HEK293 (cell line): Measurements from ENCODE around the gene SPTLC1.

Experiments used
- CTCF ChIA-PET: fragments of 350-600 bp; formaldehyde crosslinking; extraction: SDS; loops from one replicate; lab custom pipeline; 2021; ENCODE audit warnings: antibody characterized with exemption; lab: Yijun Ruan, JAX
- POLR2A ChIA-PET: fragments of 300-600 bp; formaldehyde crosslinking; extraction: SDS; loops from one replicate; lab custom pipeline; 2020; ENCODE audit warnings: antibody characterized with exemption, inconsistent platforms; lab: Yijun Ruan, JAX
- H3K27ac ChIP-seq: fragments of 200-500 bp; sonication (Bioruptor generic); 2 replicates; pipeline ENCODE4 v1.5.1; 2014; ENCODE audit warnings: low read depth, low read length, control low read depth, inconsistent platforms; ENCODE audit errors: extremely low read depth
- H3K36me3 ChIP-seq, 2 experiments: fragments of 200-500 bp in 1 of 2; sonication (Bioruptor generic) in 1 of 2; 1 replicate in 1 of 2; 2 replicates in 1 of 2; pipeline ENCODE4 v1.5.1; 2014 to 2017; ENCODE audit warnings: inconsistent platforms in 2 of 2, low read length in 2 of 2; ENCODE audit not compliant: control insufficient read depth in 2 of 2, insufficient read depth in 1 of 2
- H3K4me1 ChIP-seq: fragments of 200-500 bp; sonication (Bioruptor generic); 2 replicates; pipeline ENCODE4 v1.5.1; 2014; ENCODE audit warnings: mild to moderate bottlenecking, low read length, inconsistent platforms; ENCODE audit not compliant: control insufficient read depth, insufficient read depth
- H3K4me3 ChIP-seq: 2 replicates; pipeline ENCODE4 v1.5.1; 2011; ENCODE audit warnings: low read depth, mild to moderate bottlenecking, control low read depth, low read length, moderate library complexity
- H3K9me3 ChIP-seq: fragments of 200-500 bp; sonication (Bioruptor generic); 2 replicates; pipeline ENCODE4 v1.5.1; 2014; ENCODE audit warnings: low read depth, low read length, inconsistent platforms; ENCODE audit not compliant: control insufficient read depth, insufficient read depth
- GFI1B ChIP-seq: fragments of 450-650 bp; formaldehyde crosslinking; IDR thresholded peaks from 2 replicates; pipeline ENCODE4 v1.5.1; 2016; ENCODE audit warnings: missing biosample characterization, missing genetic modification characterization
- HIC1 ChIP-seq: fragments of 450-650 bp; formaldehyde crosslinking; IDR thresholded peaks from 2 replicates; pipeline ENCODE4 v1.5.1; 2016; ENCODE audit warnings: missing biosample characterization, missing genetic modification characterization
- IKZF3 ChIP-seq: fragments of 450-650 bp; IDR thresholded peaks from 2 replicates; pipeline ENCODE4 v1.5.0; 2018; ENCODE audit warnings: missing biosample characterization, mild to moderate bottlenecking, missing genetic modification characterization, moderate library complexity
- INSM2 ChIP-seq: fragments of 450-650 bp; formaldehyde crosslinking; IDR thresholded peaks from 2 replicates; pipeline ENCODE4 v1.5.1; 2016; ENCODE audit warnings: missing biosample characterization, missing genetic modification characterization
- KLF1 ChIP-seq: fragments of 450-650 bp; formaldehyde crosslinking; IDR thresholded peaks from 2 replicates; pipeline ENCODE4 v1.5.1; 2016; ENCODE audit warnings: missing biosample characterization, missing genetic modification characterization
- KLF9 ChIP-seq: fragments of 450-650 bp; formaldehyde crosslinking; IDR thresholded peaks from 2 replicates; pipeline ENCODE4 v1.5.1; 2016; ENCODE audit warnings: missing biosample characterization, missing genetic modification characterization, low read depth
- SETDB1 ChIP-seq: IDR thresholded peaks from one replicate; pipeline ENCODE4 v1.6.1; 2017; ENCODE audit warnings: mild to moderate bottlenecking, low read length, moderate library complexity, mixed read lengths; ENCODE audit not compliant: insufficient read length
- SP3 ChIP-seq: fragments of 450-650 bp; formaldehyde crosslinking; IDR thresholded peaks from 2 replicates; pipeline ENCODE4 v1.5.1; 2016; ENCODE audit warnings: missing biosample characterization, missing genetic modification characterization
- TCF7L2 ChIP-seq: IDR thresholded peaks from 2 replicates; pipeline ENCODE4 v1.6.1; 2011; ENCODE audit warnings: low read depth, mild to moderate bottlenecking, inconsistent platforms, low read length, moderate library complexity, borderline replicate concordance
- ZBTB17 ChIP-seq: fragments of 450-650 bp; formaldehyde crosslinking; IDR thresholded peaks from 2 replicates; pipeline ENCODE4 v1.5.1; 2016; ENCODE audit warnings: missing biosample characterization, missing genetic modification characterization
- ZBTB20 ChIP-seq: fragments of 450-650 bp; formaldehyde crosslinking; IDR thresholded peaks from 2 replicates; pipeline ENCODE4 v1.5.1; 2016; ENCODE audit warnings: missing biosample characterization, missing genetic modification characterization
- ZBTB26 ChIP-seq: fragments of 450-650 bp; formaldehyde crosslinking; optimal IDR thresholded peaks from 2 replicates; pipeline ENCODE3; 2016; ENCODE audit warnings: missing biosample characterization, mild to moderate bottlenecking, missing genetic modification characterization
- ZFHX2 ChIP-seq: fragments of 450-650 bp; formaldehyde crosslinking; conservative IDR thresholded peaks from 2 replicates; pipeline ENCODE4 v1.5.1; 2016; ENCODE audit warnings: missing biosample characterization, missing genetic modification characterization
- ZFP3 ChIP-seq: fragments of 450-650 bp; formaldehyde crosslinking; IDR thresholded peaks from 2 replicates; pipeline ENCODE4 v1.5.1; 2016; ENCODE audit warnings: low read depth, missing biosample characterization, missing genetic modification characterization
- ZNF132 ChIP-seq: fragments of 450-650 bp; formaldehyde crosslinking; IDR thresholded peaks from 2 replicates; pipeline ENCODE4 v1.5.1; 2017; ENCODE audit warnings: missing biosample characterization, missing genetic modification characterization, borderline replicate concordance
- ZNF140 ChIP-seq: fragments of 450-650 bp; formaldehyde crosslinking; IDR thresholded peaks from 2 replicates; pipeline ENCODE4 v1.5.1; 2016; ENCODE audit warnings: missing biosample characterization, missing genetic modification characterization
- ZNF157 ChIP-seq: fragments of 450-650 bp; formaldehyde crosslinking; IDR thresholded peaks from 2 replicates; pipeline ENCODE4 v1.5.1; 2016; ENCODE audit warnings: missing biosample characterization, missing genetic modification characterization
- ZNF174 ChIP-seq: fragments of 450-650 bp; formaldehyde crosslinking; IDR thresholded peaks from 2 replicates; pipeline ENCODE4 v1.5.0; 2017; ENCODE audit warnings: missing biosample characterization, mild to moderate bottlenecking, missing genetic modification characterization
- ZNF24 ChIP-seq: fragments of 450-650 bp; formaldehyde crosslinking; IDR thresholded peaks from 2 replicates; pipeline ENCODE4 v1.5.1; 2016; ENCODE audit warnings: missing biosample characterization, missing genetic modification characterization
- ZNF266 ChIP-seq: fragments of 450-650 bp; formaldehyde crosslinking; IDR thresholded peaks from 2 replicates; pipeline ENCODE4 v1.5.1; 2016; ENCODE audit warnings: missing biosample characterization, missing genetic modification characterization, low read depth
- ZNF311 ChIP-seq: fragments of 450-650 bp; formaldehyde crosslinking; IDR thresholded peaks from 2 replicates; pipeline ENCODE4 v1.5.1; 2017; ENCODE audit warnings: missing biosample characterization, missing genetic modification characterization, borderline replicate concordance
- ZNF341 ChIP-seq: fragments of 450-650 bp; formaldehyde crosslinking; IDR thresholded peaks from 2 replicates; pipeline ENCODE4; 2016; ENCODE audit warnings: low read depth, missing biosample characterization, missing genetic modification characterization
- ZNF529 ChIP-seq: fragments of 450-650 bp; formaldehyde crosslinking; IDR thresholded peaks from 2 replicates; pipeline ENCODE4 v1.5.1; 2017; ENCODE audit warnings: missing genetic modification characterization, missing biosample characterization; ENCODE audit not compliant: insufficient replicate concordance
- ZNF560 ChIP-seq: fragments of 450-650 bp; formaldehyde crosslinking; IDR thresholded peaks from 2 replicates; pipeline ENCODE4 v1.5.1; 2017; ENCODE audit warnings: missing biosample characterization, missing genetic modification characterization, borderline replicate concordance
- ZNF629 ChIP-seq: fragments of 450-650 bp; formaldehyde crosslinking; IDR thresholded peaks from 2 replicates; pipeline ENCODE4 v1.5.1; 2017; ENCODE audit warnings: missing biosample characterization, missing genetic modification characterization
- ZNF645 ChIP-seq: fragments of 450-650 bp; formaldehyde crosslinking; IDR thresholded peaks from 2 replicates; pipeline ENCODE4; 2016; ENCODE audit warnings: missing biosample characterization, missing genetic modification characterization
- ZNF654 ChIP-seq: fragments of 450-650 bp; formaldehyde crosslinking; IDR thresholded peaks from 2 replicates; pipeline ENCODE4 v1.5.1; 2016; ENCODE audit warnings: low read depth, missing biosample characterization, missing genetic modification characterization
- ZNF776 ChIP-seq: fragments of 450-650 bp; formaldehyde crosslinking; IDR thresholded peaks from 2 replicates; pipeline ENCODE4 v1.5.0; 2017; ENCODE audit warnings: missing biosample characterization, missing genetic modification characterization, borderline replicate concordance
- ZNF785 ChIP-seq: fragments of 450-650 bp; formaldehyde crosslinking; IDR thresholded peaks from 2 replicates; pipeline ENCODE4 v1.5.1; 2016; ENCODE audit warnings: missing biosample characterization, missing genetic modification characterization
- ZNF792 ChIP-seq: fragments of 450-650 bp; formaldehyde crosslinking; IDR thresholded peaks from 2 replicates; pipeline ENCODE4 v1.5.1; 2016; ENCODE audit warnings: missing biosample characterization, missing genetic modification characterization
- ZSCAN30 ChIP-seq: fragments of 450-650 bp; IDR thresholded peaks from 2 replicates; pipeline ENCODE4 v1.5.1; 2018; ENCODE audit warnings: missing biosample characterization, mild to moderate bottlenecking, missing genetic modification characterization, moderate library complexity

Gene SPTLC1

GRCh38 chr9:91991721-91992341, 123.4 kb downstream of the SPTLC1 start (continued):
- TF ChIP-seq KLF1 (tag by site-specific recombination) (no peak), ZNF529 (tag by site-specific recombination) (no peak), ZNF311 (no peak), KLF9 (tag by site-specific recombination) (no peak), ZNF654 (tag by site-specific recombination) (no peak), ZNF140 (tag by site-specific recombination) (no peak), IKZF3 (tag by site-specific recombination) (no peak)

GRCh38 chr9:91986248-91986647, 129.0 kb downstream of the SPTLC1 start:
- no peaks in the 10 kb centered on the region for H3K4me1 ChIP-seq
- H3K4me3 ChIP-seq = no peak overlapping the region
- H3K36me3 ChIP-seq = no peaks in the 10 kb centered on the region
- POLR2A ChIA-PET = no interaction called here
- CTCF ChIA-PET = interaction anchor here (0.6 to 1.4 kb wide), 3 partner anchors 9 to 198 kb away, joined by 3 to 6 read pairs (median 3); no protein-coding TSS in a partner anchor
- no peak overlapping the region for H3K27ac ChIP-seq
- TF ChIP-seq ZNF266 (no peak), ZNF785 (tag by site-specific recombination) (no peak), ZBTB26 (no peak), ZNF341 (no peak), GFI1B (tag by site-specific recombination) (no peak), ZNF792 (tag by site-specific recombination) (no peak), ZBTB20 (tag by site-specific recombination) (no peak), ZNF645 (tag by site-specific recombination) (no peak), ZNF560 (tag by site-specific recombination) (no peak), ZNF174 (no peak), ZNF776 (no peak)
- no peaks in the 10 kb centered on the region for H3K9me3 ChIP-seq

- Histone ChIP-seq H3K27ac (no peak overlapping the region), H3K4me1 (no peaks in the 10 kb centered on the region), H3K9me3 (no peaks in the 10 kb centered on the region), H3K36me3 (no peaks in the 10 kb centered on the region), H3K4me3 (no peak overlapping the region)
- POLR2A ChIA-PET = no interaction called here
- CTCF ChIA-PET = interaction anchor here (0.6 to 1.4 kb wide), 2 partner anchors 9 to 31 kb away, joined by 3 to 6 read pairs; no protein-coding TSS in a partner anchor
- TF ChIP-seq ZBTB17 (tag by site-specific recombination) (no peak), ZNF157 (tag by site-specific recombination) (peak; percentile 96), ZSCAN30 (tag by site-specific recombination) (no peak), TCF7L2 (no peak), ZFHX2 (tag by site-specific recombination) (no peak), ZFP3 (no peak), ZNF24 (tag by site-specific recombination) (no peak), ZNF132 (no peak), SETDB1 (peak; percentile 68), INSM2 (tag by site-specific recombination) (no peak), HIC1 (no peak), SP3 (no peak), ZNF629 (tag by site-specific recombination) (no peak)
Observed at GRCh38 chr9:91985692-91986091, 129.5 kb downstream of the SPTLC1 start.
